SU-DHL-6 (cell line): Measurements from ENCODE around the gene FAM43A.

Experiments used
- H2AFZ ChIP-seq: fragments of 200-600 bp; sonication (generic); 2 replicates; pipeline ENCODE4 v1.6.1; 2014; ENCODE audit warnings: low read depth, mild to moderate bottlenecking, moderate library complexity, mixed read lengths, antibody characterized with exemption, low read length; ENCODE audit not compliant: severe bottlenecking
- H3F3A ChIP-seq: fragments of 200-600 bp; shearing (Covaris generic); 2 replicates; pipeline ENCODE4 v1.6.0; 2016; ENCODE audit warnings: antibody characterized with exemption, mild to moderate bottlenecking; ENCODE audit not compliant: insufficient read depth
- H3K27ac ChIP-seq: fragments of 200-600 bp; sonication (generic); 2 replicates; pipeline ENCODE4 v1.5.1; 2016; ENCODE audit warnings: low read depth, mild to moderate bottlenecking, low read length, moderate library complexity, mixed read lengths
- H3K27me3 ChIP-seq: fragments of 200-600 bp; sonication (generic), shearing (Covaris generic); 2 replicates; pipeline ENCODE4 v1.6.0; 2014; ENCODE audit warnings: mild to moderate bottlenecking, low read length
- H3K36me3 ChIP-seq: fragments of 200-600 bp; sonication (generic); 2 replicates; pipeline ENCODE4 v1.6.1; 2014; ENCODE audit warnings: mild to moderate bottlenecking, low read length, mixed read lengths
- H3K4me2 ChIP-seq: fragments of 300-600, 200-600 bp; shearing (Covaris generic), sonication (generic); 2 replicates; pipeline ENCODE4 v1.6.0; 2014; ENCODE audit warnings: low read length, low read depth, mild to moderate bottlenecking; ENCODE audit not compliant: poor library complexity, severe bottlenecking
- H3K4me3 ChIP-seq: fragments of 200-600 bp; sonication (generic); 2 replicates; pipeline ENCODE4 v1.5.1; 2014; ENCODE audit warnings: antibody characterized with exemption, low read length, mild to moderate bottlenecking, mixed read lengths; ENCODE audit not compliant: insufficient read depth, poor library complexity, severe bottlenecking
- H3K79me2 ChIP-seq: fragments of 200-600 bp; sonication (generic); 2 replicates; pipeline ENCODE4 v1.6.1; 2014; ENCODE audit warnings: mild to moderate bottlenecking, low read length, moderate library complexity; ENCODE audit not compliant: insufficient read depth
- H3K9ac ChIP-seq: fragments of 200-600 bp; sonication (generic); 2 replicates; pipeline ENCODE4 v1.7.0; 2014; ENCODE audit warnings: mild to moderate bottlenecking, low read length
- H3K9me2 ChIP-seq: fragments of 200-600 bp; sonication (generic); replicated peaks from 2 replicates; pipeline ENCODE4 v1.6.1; 2014; ENCODE audit warnings: low read length; ENCODE audit not compliant: insufficient read depth
- H3K9me3 ChIP-seq: fragments of 200-600 bp; sonication (generic); 2 replicates; pipeline ENCODE4 v1.6.1; 2014; ENCODE audit warnings: low read length, mixed read lengths; ENCODE audit not compliant: insufficient read depth
- H4K20me1 ChIP-seq: fragments of 200-600 bp; sonication (generic); 2 replicates; pipeline ENCODE4 v1.6.1; 2014; ENCODE audit warnings: low read depth, mild to moderate bottlenecking, antibody characterized with exemption, low read length, moderate library complexity, mixed read lengths
- CTCF ChIP-seq: fragments of 200-600 bp; sonication (generic); IDR thresholded peaks from one replicate; pipeline ENCODE4 v1.5.1; 2017; ENCODE audit warnings: antibody characterized with exemption, mild to moderate bottlenecking, low read length, moderate library complexity; ENCODE audit not compliant: insufficient read depth, poor library complexity, severe bottlenecking
- EZH2phosphoT487 ChIP-seq: fragments of 200-600 bp; sonication (generic), shearing (Covaris generic); conservative IDR thresholded peaks from 2 replicates; pipeline ENCODE4 v1.6.1; 2018; ENCODE audit warnings: mild to moderate bottlenecking, antibody characterized with exemption, low read length, moderate library complexity, mixed read lengths

FAM43A gene

GRCh38 chr3:194647747-194648146 lies 37.9 kb upstream of the FAM43A start:
- H3F3A ChIP-seq, result no peaks in the 10 kb centered on the region
- H3K9me2 ChIP-seq, result no peaks in the 10 kb centered on the region
- H3K27ac ChIP-seq, result no peak overlapping the region
- no peaks in the 10 kb centered on the region for H4K20me1 ChIP-seq
- H3K79me2 ChIP-seq, result no peaks in the 10 kb centered on the region
- no peak overlapping the region for H3K4me2 ChIP-seq
- TF ChIP-seq EZH2phosphoT487, result no peak
- no peak overlapping the region for H3K9ac ChIP-seq
- H3K36me3 ChIP-seq, result peaks cover 32% of the 10 kb centered on the region; the same call in 1 of the 2 replicates
- no peaks in the 10 kb centered on the region for H3K27me3 ChIP-seq
- H3K4me3 ChIP-seq, result no peak overlapping the region
- H2AFZ ChIP-seq, result no peak overlapping the region
- no peaks in the 10 kb centered on the region for H3K9me3 ChIP-seq

GRCh38 chr3:194654443-194654842 lies 31.2 kb upstream of the FAM43A start:
- no peaks in the 10 kb centered on the region for H3K27me3 ChIP-seq
- H3K9ac ChIP-seq, result no peak overlapping the region
- no peaks in the 10 kb centered on the region for H3K9me2 ChIP-seq
- H2AFZ ChIP-seq, result no peak overlapping the region
- no peak overlapping the region for H3K4me2 ChIP-seq
- no peak overlapping the region for H3K4me3 ChIP-seq
- H3F3A ChIP-seq, result no peaks in the 10 kb centered on the region
- TF ChIP-seq CTCF (no peak), EZH2phosphoT487 (no peak)
- H3K9me3 ChIP-seq, result no peaks in the 10 kb centered on the region
- H3K79me2 ChIP-seq, result no peaks in the 10 kb centered on the region
- H3K36me3 ChIP-seq, result peaks cover 25% of the 10 kb centered on the region
- H4K20me1 ChIP-seq, result no peaks in the 10 kb centered on the region
- H3K27ac ChIP-seq, result no peak overlapping the region

GRCh38 chr3:194657439-194657838 lies 28.2 kb upstream of the FAM43A start:
- no peaks in the 10 kb centered on the region for H3K79me2 ChIP-seq

More at GRCh38 chr3:194657439-194657838, 28.2 kb upstream of the FAM43A start:
- H3K9me2 ChIP-seq, result no peaks in the 10 kb centered on the region
- no peaks in the 10 kb centered on the region for H3K9me3 ChIP-seq
- peaks cover 17% of the 10 kb centered on the region for H3K36me3 ChIP-seq
- no peak overlapping the region for H3K4me3 ChIP-seq
- no peak overlapping the region for H3K9ac ChIP-seq
- no peaks in the 10 kb centered on the region for H4K20me1 ChIP-seq
- no peaks in the 10 kb centered on the region for H3K27me3 ChIP-seq
- TF ChIP-seq CTCF (no peak), EZH2phosphoT487 (no peak)
- H3K27ac ChIP-seq, result no peak overlapping the region
- no peak overlapping the region for H3K4me2 ChIP-seq
- H3F3A ChIP-seq, result no peaks in the 10 kb centered on the region
- H2AFZ ChIP-seq, result no peak overlapping the region
